ENCODE measurements around the gene RBM18. TPM values are rescaled to one million over a fixed set of nuclear protein-coding genes. Genes with fewer than 3 reads are reported as not detected.

RBM18 gene
- total and polyA plus RNA-seq, 2 of the 4 experiments (the other 2 are of a cell fraction) = 8.4 to 15.6 TPM

DNA sequence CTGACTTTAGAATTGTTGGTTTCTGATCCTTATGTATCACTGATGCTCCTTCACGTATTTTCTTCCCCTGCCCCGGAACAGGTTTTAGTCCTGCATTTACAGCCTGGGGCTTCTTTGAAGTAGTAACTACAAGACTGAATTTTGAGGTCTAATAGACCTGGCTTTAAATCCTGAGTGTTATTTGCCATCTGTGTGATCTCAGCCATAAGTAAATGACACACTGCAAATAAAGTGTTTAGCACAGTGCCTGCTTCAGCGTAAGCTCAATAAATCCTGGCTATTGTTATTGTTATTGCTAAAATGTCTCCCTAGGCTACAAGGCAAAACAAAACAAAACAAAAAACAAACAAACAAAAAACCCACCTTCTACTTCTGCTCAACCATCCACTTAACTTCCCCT lies 20.3 kb downstream of the RBM18 start:
- Histone ChIP-seq H3K4ac (ENCODE audit: low read depth, low read length) (no peak overlapping the region), H3K23ac (ENCODE audit: low read depth, low read length) (no peak overlapping the region), H3K36me3 (ENCODE audit: control insufficient read depth, insufficient read depth, low read length) (peaks cover 49% of the 10 kb centered on the region), H3K14ac (replicated peaks; ENCODE audit: low read depth, low read length) (no peak overlapping the region), H2AK5ac (ENCODE audit: low read depth, low read length) (no peak overlapping the region), H3K18ac (ENCODE audit: low read depth, low read length) (no peak overlapping the region), H3K4me3 (ENCODE audit: insufficient read depth, low read depth, low read length) (no peak overlapping the region), H4K5ac (ENCODE audit: low read depth, low read length) (no peak overlapping the region), H3K27ac (ENCODE audit: insufficient read depth, low read length) (no peak overlapping the region), H2BK5ac (ENCODE audit: low read depth, low read length, poor library complexity, severe bottlenecking) (no peak overlapping the region), H4K8ac (ENCODE audit: low read depth in 2 of 2, low read length in 2 of 2) (no peak overlapping the region), H3K9me3 (ENCODE audit: control insufficient read depth, insufficient read depth, low read length) (no peaks in the 10 kb centered on the region), H3K79me1 (ENCODE audit: low read depth in 1 of 2, low read length in 2 of 2) (peaks cover 0 to 5% of the 10 kb centered on the region in 2 experiments; a peak in 1 of 4 replicates), H2AK9ac (replicated peaks; ENCODE audit: low read depth, low read length, poor library complexity) (no peak overlapping the region), H4K91ac (ENCODE audit: insufficient read depth, low read depth, low read length) (no peak overlapping the region), H2BK120ac (ENCODE audit: low read depth, low read length) (no peak overlapping the region), H2AFZ (replicated peaks; ENCODE audit: low read length, poor library complexity) (no peak overlapping the region), H2BK15ac (ENCODE audit: low read depth, low read length) (no peak overlapping the region), H3K4me1 (ENCODE audit: control insufficient read depth, insufficient read depth, low read length) (no peaks in the 10 kb centered on the region), H3K27me3 (ENCODE audit: control insufficient read depth, insufficient read depth, low read length) (no peaks in the 10 kb centered on the region), H3K9ac (ENCODE audit: low read depth, low read length) (no peak overlapping the region), H4K20me1 (ENCODE audit: insufficient read depth, low read length) (0 out of 2 replicates have a peak, but pooled peaks cover 4% of the 10 kb centered on the region), H2BK20ac (ENCODE audit: low read depth, low read length) (no peak overlapping the region), H3K4me2 (ENCODE audit: low read depth, low read length) (no peak overlapping the region), H3K56ac (ENCODE audit: extremely low read depth, insufficient read depth, low read length) (no peak overlapping the region), H3K9me1 (ENCODE audit: insufficient read depth, low read length) (no peaks in the 10 kb centered on the region; the same call in 1 of the 2 replicates)
- ATAC-seq (ENCODE audit: low read depth) (no peak), DNase-seq (no peak)
- ChIA-PET POLR2A (ENCODE audit: unreplicated experiment) (no interaction called here), CTCF (no interaction called here)
- in situ Hi-C loops (cut with MboI; ENCODE audit: low sequenced_read_pairs) (no loop called here), dilution Hi-C loops (cut with HindIII; ENCODE audit: low sequenced_read_pairs, unreplicated experiment) (no loop called here), intact Hi-C loops (cut with micrococcal nuclease) (loop anchor here (5.0 kb wide), 1 partner anchor 48 kb away; no protein-coding TSS in a partner anchor)
- no CpG with 5 or more reads among the region's 3 CpGs for WGBS, 2 experiments (ENCODE audit: extremely low coverage in 2 of 2, insufficient read length in 1 of 2)
- no TSS peak for BruUV-seq (replicated peaks)
- no peak for TF ChIP-seq RAD21 (IDR thresholded peaks at IDR 0.05; ENCODE audit: low read length)
- no peak for TF ChIP-seq CEBPB (IDR thresholded peaks at IDR 0.05; ENCODE audit: low read depth, low read length)
- TF ChIP-seq, protein P1, sequence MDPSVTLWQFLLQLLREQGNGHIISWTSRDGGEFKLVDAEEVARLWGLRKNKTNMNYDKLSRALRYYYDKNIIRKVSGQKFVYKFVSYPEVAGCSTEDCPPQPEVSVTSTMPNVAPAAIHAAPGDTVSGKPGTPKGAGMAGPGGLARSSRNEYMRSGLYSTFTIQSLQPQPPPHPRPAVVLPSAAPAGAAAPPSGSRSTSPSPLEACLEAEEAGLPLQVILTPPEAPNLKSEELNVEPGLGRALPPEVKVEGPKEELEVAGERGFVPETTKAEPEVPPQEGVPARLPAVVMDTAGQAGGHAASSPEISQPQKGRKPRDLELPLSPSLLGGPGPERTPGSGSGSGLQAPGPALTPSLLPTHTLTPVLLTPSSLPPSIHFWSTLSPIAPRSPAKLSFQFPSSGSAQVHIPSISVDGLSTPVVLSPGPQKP (IDR thresholded peaks at IDR 0.05; ENCODE audit: borderline replicate concordance, low read depth, low read length) = no peak
- no peak for TF ChIP-seq BHLHE40 (IDR thresholded peaks at IDR 0.05; ENCODE audit: low read depth, low read length)
- TF ChIP-seq FOS (IDR thresholded peaks at IDR 0.05; ENCODE audit: low read depth, low read length) = no peak
- TF ChIP-seq MXI1 (IDR thresholded peaks at IDR 0.05; ENCODE audit: borderline replicate concordance, low read depth, low read length) = no peak
- no peak for TF ChIP-seq MAZ (IDR thresholded peaks at IDR 0.05; ENCODE audit: borderline replicate concordance, low read depth, low read length)
- no peak for TF ChIP-seq MAFK (IDR thresholded peaks at IDR 0.05; ENCODE audit: low read depth, low read length)
- no peak for TF ChIP-seq CHD1 (IDR thresholded peaks at IDR 0.05; ENCODE audit: low read depth, low read length)

All from IMR-90 (cell line).